Right atrium auricular region (tissue), 2 donors: Measurements from ENCODE around the gene MED27. TPM values are rescaled to one million over a fixed set of nuclear protein-coding genes. Genes with fewer than 3 reads are reported as not detected.

Source experiments
- DNase-seq: peaks from one replicate; pipeline ENCODE4 v3.0.0-alpha.2; 2019; ENCODE audit warnings: low spot score
- H3K27ac ChIP-seq, 2 donors: fragments of 200-600 bp; sonication (generic); 1 replicate in 1 of 2; 2 replicates in 1 of 2; pipeline ENCODE4 v1.5.1; 2016 to 2019
- H3K27me3 ChIP-seq, 2 donors: fragments of 200-600 bp; sonication (generic); one replicate each; pipeline versions ENCODE4 v1.5.1 to v1.6.0; 2017 to 2019
- H3K36me3 ChIP-seq: fragments of 200-600 bp; sonication (generic); one replicate; pipeline ENCODE4 v1.5.1; 2016
- H3K4me1 ChIP-seq, 2 donors: fragments of 200-600 bp; sonication (generic); one replicate each; pipeline versions ENCODE4 v1.5.1 to v1.6.0; 2017 to 2019
- H3K4me3 ChIP-seq, 2 donors: fragments of 200-600 bp; sonication (generic); 1 replicate in 1 of 2; 2 replicates in 1 of 2; pipeline ENCODE4 v1.5.1; 2017 to 2019; ENCODE audit warnings: mild to moderate bottlenecking in 1 of 2, moderate library complexity in 1 of 2
- H3K9me3 ChIP-seq, 2 donors: fragments of 200-600 bp; sonication (generic); one replicate each; pipeline ENCODE4 v1.5.1; 2019
- CTCF ChIP-seq, 2 donors: fragments of 200-600 bp; sonication (generic); IDR thresholded peaks; one replicate each; pipeline ENCODE4 v1.5.1; 2019; ENCODE audit warnings: antibody characterized with exemption in 2 of 2
- total RNA-seq, 2 donors: library from RNA; depleted of rRNA; stranded (reverse); fragments of >200 nt; gene quantifications; one replicate each; pipeline ENCODE4 v1.1.0, GENCODE V29; 2016

MED27 gene
- total RNA-seq, 2 donors from 2014 or later = 12.5 to 15.3 TPM

- no peaks in the 10 kb centered on the region for H3K9me3 ChIP-seq
- DNase-seq = no peak
- no peak for TF ChIP-seq CTCF (IDR thresholded peaks at IDR 0.05)
- H3K4me1 ChIP-seq = peaks cover 0 to 8% of the 10 kb centered on the region in 2 donors
- H3K4me3 ChIP-seq = no peak overlapping the region
- H3K36me3 ChIP-seq = no peaks in the 10 kb centered on the region
- H3K27ac ChIP-seq = no peak overlapping the region
- H3K27me3 ChIP-seq = no peaks in the 10 kb centered on the region
Observed at GRCh38 chr9:131971482-131972074, 108.1 kb downstream of the MED27 start.

GRCh38 chr9:131969469-131969989 is 110.1 kb downstream of the MED27 start:
- no peak for TF ChIP-seq CTCF (IDR thresholded peaks at IDR 0.05)
- Histone ChIP-seq H3K27me3 (no peaks in the 10 kb centered on the region), H3K9me3 (no peaks in the 10 kb centered on the region), H3K4me1 (no peaks in the 10 kb centered on the region), H3K4me3 (no peak overlapping the region), H3K36me3 (no peaks in the 10 kb centered on the region), H3K27ac (no peak overlapping the region)
- no peak for DNase-seq

- Histone ChIP-seq H3K27me3 (no peaks in the 10 kb centered on the region), H3K27ac (no peak overlapping the region), H3K4me3 (no peak overlapping the region), H3K9me3 (no peaks in the 10 kb centered on the region), H3K36me3 (no peaks in the 10 kb centered on the region), H3K4me1 (no peaks in the 10 kb centered on the region)
- DNase-seq = no peak
- no peak for TF ChIP-seq CTCF (IDR thresholded peaks at IDR 0.05)
Observed at GRCh38 chr9:131968632-131969031, 111.0 kb downstream of the MED27 start.

- no peaks in the 10 kb centered on the region for H3K27me3 ChIP-seq
- TF ChIP-seq CTCF (IDR thresholded peaks at IDR 0.05) = no peak
- H3K36me3 ChIP-seq = no peaks in the 10 kb centered on the region
- H3K4me1 ChIP-seq = no peaks in the 10 kb centered on the region
- no peak overlapping the region for H3K4me3 ChIP-seq
- no peak overlapping the region for H3K27ac ChIP-seq
- H3K9me3 ChIP-seq = no peaks in the 10 kb centered on the region
- no peak for DNase-seq
Observed at GRCh38 chr9:131965841-131966240, 113.8 kb downstream of the MED27 start.

GRCh38 chr9:131965103-131965502 is 114.6 kb downstream of the MED27 start:
- Histone ChIP-seq H3K27ac (no peak overlapping the region), H3K36me3 (no peaks in the 10 kb centered on the region), H3K9me3 (no peaks in the 10 kb centered on the region), H3K27me3 (no peaks in the 10 kb centered on the region), H3K4me3 (no peak overlapping the region), H3K4me1 (no peaks in the 10 kb centered on the region)
- DNase-seq = no peak
- no peak for TF ChIP-seq CTCF (IDR thresholded peaks at IDR 0.05)
